Cardiac fibroblast (primary cell): ENCODE results near the gene SMIM35.
A peak's percentile ranks its signal among the peaks of the same experiment; 100 is the strongest.

ENCODE experiments used
- DNase-seq, 2 donors: peaks; one replicate each; pipeline versions ENCODE4 v3.0.0 to v3.0.0-alpha.2; 2010; ENCODE audit warnings: low read depth in 2 of 2
- H3K4me3 ChIP-seq, 2 donors: replicated peaks in 1 of 2; 1 replicate in 1 of 2; 2 replicates in 1 of 2; pipeline ENCODE4 v1.5.1; 2011; ENCODE audit warnings: low read depth in 2 of 2, low read length in 2 of 2, mild to moderate bottlenecking in 2 of 2, moderate library complexity in 1 of 2
- CTCF ChIP-seq: IDR thresholded peaks from one replicate; pipeline ENCODE4 v1.5.1; 2011; ENCODE audit warnings: low read depth, mild to moderate bottlenecking, low read length, inconsistent platforms

Gene SMIM35

GRCh38 chr11:118091690-118092089 is 4.9 kb upstream of the SMIM35 start:
- no peak for DNase-seq
- TF ChIP-seq CTCF = no peak
- no peak overlapping the region for H3K4me3 ChIP-seq

- TF ChIP-seq CTCF = no peak
- no peak overlapping the region for H3K4me3 ChIP-seq
- no peak for DNase-seq
Observed at GRCh38 chr11:118090545-118091162, 3.9 kb upstream of the SMIM35 start.

- no peak for TF ChIP-seq CTCF
- no peak overlapping the region for H3K4me3 ChIP-seq
- DNase-seq = no peak
Observed at GRCh38 chr11:118088531-118088930, 1.8 kb upstream of the SMIM35 start.

DNA sequence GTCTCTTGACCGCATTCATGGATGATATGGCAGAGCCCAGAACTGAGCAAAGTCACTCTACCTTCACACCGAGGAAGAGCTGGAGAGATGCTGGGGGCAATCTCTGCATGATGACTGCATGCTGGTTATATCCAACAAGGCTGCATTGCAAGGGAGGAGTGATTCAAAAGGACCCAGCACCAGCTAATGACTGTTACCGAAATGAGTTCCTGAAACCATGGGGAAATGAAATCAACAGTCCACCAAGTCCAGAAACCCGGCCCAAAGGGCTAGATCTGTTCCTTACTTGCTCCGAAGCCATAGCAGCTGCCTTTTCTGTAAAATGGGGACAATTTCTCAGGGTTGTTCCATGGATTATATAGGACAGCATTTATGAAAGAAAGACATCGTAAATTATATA is 1.2 kb upstream of the SMIM35 start:
- DNase-seq = no peak
- TF ChIP-seq CTCF = no peak
- H3K4me3 ChIP-seq = no peak overlapping the region

- H3K4me3 ChIP-seq = no peak overlapping the region
- TF ChIP-seq CTCF = no peak
- DNase-seq = no peak
Observed at GRCh38 chr11:118084656-118085055, 2.1 kb downstream of the SMIM35 start.

GRCh38 chr11:118084247-118084646 is 2.5 kb downstream of the SMIM35 start:
- no peak overlapping the region for H3K4me3 ChIP-seq
- TF ChIP-seq CTCF = no peak

More at GRCh38 chr11:118084247-118084646, 2.5 kb downstream of the SMIM35 start:
- peak; percentile 5 for DNase-seq
